Parathyroid adenoma (tissue), 2 donors: ENCODE results near the gene PON2.
"Not testable (repeated sequence)": the region's sequence is repeated elsewhere in the genome, so short reads cannot be mapped to it uniquely, and the experiment has no call there.

ENCODE experiments used
- H2AFZ ChIP-seq: fragments of 300-600 bp; sonication (generic); one replicate; pipeline ENCODE4 v1.7.0; 2017; ENCODE audit warnings: antibody characterized with exemption, mild to moderate bottlenecking
- H3K27ac ChIP-seq: fragments of 300-600 bp; sonication (generic); one replicate; pipeline ENCODE4 v1.7.0; 2017
- H3K27me3 ChIP-seq: fragments of 300-600 bp; sonication (generic); one replicate; pipeline ENCODE4 v1.7.0; 2017; ENCODE audit warnings: low read length; ENCODE audit not compliant: control insufficient read depth, insufficient read depth
- H3K36me3 ChIP-seq: fragments of 300-600 bp; sonication (generic); one replicate; pipeline ENCODE4 v1.7.0; 2017; ENCODE audit warnings: low read length; ENCODE audit not compliant: control insufficient read depth, insufficient read depth
- H3K4me1 ChIP-seq: fragments of 300-600 bp; sonication (generic); one replicate; pipeline ENCODE4 v1.7.0; 2017; ENCODE audit warnings: control low read depth
- H3K4me2 ChIP-seq: fragments of 300-600 bp; sonication (generic); one replicate; pipeline ENCODE4 v1.7.0; 2017; ENCODE audit warnings: low read length
- H3K4me3 ChIP-seq: fragments of 300-600 bp; sonication (generic); one replicate; pipeline ENCODE4 v1.7.0; 2017; ENCODE audit warnings: low read depth, low read length
- H3K79me2 ChIP-seq: fragments of 300-600 bp; sonication (generic); one replicate; pipeline ENCODE4 v1.7.0; 2017; ENCODE audit warnings: control low read depth
- H3K9ac ChIP-seq: fragments of 300-600 bp; sonication (generic); one replicate; pipeline ENCODE4 v1.7.0; 2017; ENCODE audit warnings: mild to moderate bottlenecking
- H3K9me3 ChIP-seq: fragments of 300-600 bp; sonication (generic); one replicate; pipeline ENCODE4 v1.7.0; 2017; ENCODE audit warnings: low read length; ENCODE audit not compliant: control insufficient read depth
- TF ChIP-seq, protein P1 (sequence below): fragments of 300-600 bp; sonication (generic); IDR thresholded peaks from one replicate; pipeline ENCODE4 v1.7.0; 2017; ENCODE audit warnings: antibody characterized with exemption, mild to moderate bottlenecking
- donor health status: primary hyperparathyroidism.

Gene PON2

DNA sequence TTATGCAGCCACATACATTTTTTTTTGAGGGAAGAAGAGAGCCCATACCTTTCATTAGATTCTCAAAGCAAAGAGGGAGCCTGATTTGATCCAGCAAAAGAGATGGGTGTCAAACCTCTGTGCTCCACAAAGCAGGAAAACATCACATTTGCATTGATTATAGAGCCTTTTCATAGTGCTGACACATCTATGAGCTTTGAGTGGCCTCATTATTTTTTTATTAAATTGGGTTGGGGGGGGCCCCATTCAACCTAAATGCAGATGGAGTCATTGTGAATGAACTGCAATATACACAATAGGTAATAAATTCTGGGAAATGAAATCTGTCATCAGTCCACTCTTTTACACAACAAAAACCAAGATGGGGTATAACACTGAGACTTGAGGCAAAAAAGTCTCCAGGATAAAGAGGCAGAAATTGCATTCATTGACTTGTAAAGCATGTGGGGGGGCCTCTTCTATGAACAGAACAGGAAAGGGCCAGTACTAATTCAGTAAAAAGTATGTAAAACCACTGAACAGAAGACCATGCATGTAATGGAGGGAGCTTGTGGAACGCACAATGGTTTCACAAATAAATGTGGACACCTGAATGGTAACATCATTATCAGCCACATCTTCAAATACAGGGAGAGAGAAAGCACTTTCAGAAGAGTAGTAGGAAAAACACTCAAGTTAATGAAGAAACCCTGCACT is 33.2 kb upstream of the PON2 start:
- Histone ChIP-seq H3K4me2 (no peak overlapping the region), H3K4me1 (no peaks in the 10 kb centered on the region), H3K27me3 (no peaks in the 10 kb centered on the region), H3K36me3 (no peaks in the 10 kb centered on the region), H3K9ac (no peak overlapping the region), H3K79me2 (no peaks in the 10 kb centered on the region), H3K9me3 (no peaks in the 10 kb centered on the region), H3K4me3 (no peak overlapping the region), H3K27ac (no peak overlapping the region), H2AFZ (no peak overlapping the region)
- TF ChIP-seq, protein P1, sequence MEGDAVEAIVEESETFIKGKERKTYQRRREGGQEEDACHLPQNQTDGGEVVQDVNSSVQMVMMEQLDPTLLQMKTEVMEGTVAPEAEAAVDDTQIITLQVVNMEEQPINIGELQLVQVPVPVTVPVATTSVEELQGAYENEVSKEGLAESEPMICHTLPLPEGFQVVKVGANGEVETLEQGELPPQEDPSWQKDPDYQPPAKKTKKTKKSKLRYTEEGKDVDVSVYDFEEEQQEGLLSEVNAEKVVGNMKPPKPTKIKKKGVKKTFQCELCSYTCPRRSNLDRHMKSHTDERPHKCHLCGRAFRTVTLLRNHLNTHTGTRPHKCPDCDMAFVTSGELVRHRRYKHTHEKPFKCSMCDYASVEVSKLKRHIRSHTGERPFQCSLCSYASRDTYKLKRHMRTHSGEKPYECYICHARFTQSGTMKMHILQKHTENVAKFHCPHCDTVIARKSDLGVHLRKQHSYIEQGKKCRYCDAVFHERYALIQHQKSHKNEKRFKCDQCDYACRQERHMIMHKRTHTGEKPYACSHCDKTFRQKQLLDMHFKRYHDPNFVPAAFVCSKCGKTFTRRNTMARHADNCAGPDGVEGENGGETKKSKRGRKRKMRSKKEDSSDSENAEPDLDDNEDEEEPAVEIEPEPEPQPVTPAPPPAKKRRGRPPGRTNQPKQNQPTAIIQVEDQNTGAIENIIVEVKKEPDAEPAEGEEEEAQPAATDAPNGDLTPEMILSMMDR: no peak

DNA sequence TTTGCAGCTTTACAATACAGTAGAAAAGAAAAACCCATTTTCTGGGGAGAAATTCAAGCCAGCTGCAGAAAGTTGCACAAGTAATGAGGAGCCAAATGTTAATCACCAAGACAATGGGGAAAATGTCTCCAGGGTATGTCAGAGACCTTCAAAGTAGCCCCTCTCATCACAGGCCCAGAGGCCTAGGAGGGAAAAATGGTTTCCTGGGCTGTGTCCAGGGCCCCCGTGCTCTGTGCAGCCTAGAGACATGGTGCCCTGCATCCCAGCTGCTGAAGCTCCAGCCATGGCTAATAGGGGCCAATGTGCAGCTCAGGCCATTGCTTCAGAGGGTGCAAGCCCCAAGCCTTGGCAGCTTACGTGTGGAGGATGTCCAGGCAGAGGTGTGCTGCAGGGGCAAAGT is 25.8 kb upstream of the PON2 start:
- not testable (repeated sequence) for H3K9me3 ChIP-seq, H3K27ac ChIP-seq, H3K4me1 ChIP-seq, H2AFZ ChIP-seq, H3K36me3 ChIP-seq, H3K79me2 ChIP-seq, H3K4me2 ChIP-seq, H3K4me3 ChIP-seq, H3K9ac ChIP-seq, H3K27me3 ChIP-seq

DNA sequence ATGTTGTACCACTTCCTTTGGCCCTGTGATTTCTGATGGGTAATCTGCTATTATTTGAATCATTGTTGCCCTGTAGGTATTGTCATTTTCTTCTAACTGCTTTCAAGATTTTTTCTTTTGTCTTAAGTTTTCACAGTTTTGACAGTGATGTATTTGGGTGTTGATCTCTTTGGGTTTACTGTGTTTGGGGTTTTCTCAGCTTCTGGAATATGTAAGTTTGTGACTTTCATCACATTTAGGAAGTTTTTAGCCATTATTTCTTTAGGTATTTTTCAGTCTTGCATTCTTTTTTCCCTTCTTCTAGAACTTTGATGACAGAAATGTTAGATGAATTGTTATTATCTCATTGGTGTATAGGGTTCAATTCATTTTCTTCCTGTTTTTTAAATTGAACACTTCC is 23.1 kb upstream of the PON2 start:
- no peaks in the 10 kb centered on the region for H3K9me3 ChIP-seq
- no peak overlapping the region for H2AFZ ChIP-seq
- no peak overlapping the region for H3K27ac ChIP-seq
- TF ChIP-seq, protein P1: no peak
- no peaks in the 10 kb centered on the region for H3K27me3 ChIP-seq
- H3K4me3 ChIP-seq: no peak overlapping the region
- no peaks in the 10 kb centered on the region for H3K36me3 ChIP-seq
- H3K4me1 ChIP-seq: no peaks in the 10 kb centered on the region
- H3K9ac ChIP-seq: no peak overlapping the region
- no peaks in the 10 kb centered on the region for H3K79me2 ChIP-seq
- no peak overlapping the region for H3K4me2 ChIP-seq

DNA sequence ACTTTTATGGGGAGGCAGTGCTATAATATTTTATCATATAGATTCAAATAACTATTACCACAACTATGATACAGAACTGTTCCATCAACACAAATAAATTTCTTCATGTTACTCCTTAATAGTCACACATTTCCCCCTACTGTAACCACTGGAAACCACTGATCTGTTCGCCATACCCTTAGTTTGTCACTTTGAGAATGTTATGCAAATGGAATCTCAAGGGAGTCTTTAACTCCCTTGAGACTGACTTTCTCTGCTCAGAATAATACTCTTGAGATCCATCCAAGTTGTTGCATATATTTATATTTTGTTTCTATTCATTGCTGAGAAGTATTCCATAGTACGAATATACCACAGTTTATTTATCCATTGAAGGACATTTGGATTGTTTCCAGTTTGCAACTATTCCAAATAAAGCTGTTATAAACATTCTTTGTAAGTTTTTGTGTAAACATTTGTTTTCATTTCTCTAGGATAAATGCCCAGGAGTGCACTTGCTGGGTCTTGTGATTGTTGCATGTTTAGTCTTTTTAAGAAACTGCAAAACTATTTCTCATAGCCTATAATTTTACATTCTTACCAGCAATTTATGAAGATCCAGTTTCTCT is 19.7 kb upstream of the PON2 start:
- TF ChIP-seq, protein P1: no peak
- H3K36me3 ChIP-seq: no peaks in the 10 kb centered on the region

DNA sequence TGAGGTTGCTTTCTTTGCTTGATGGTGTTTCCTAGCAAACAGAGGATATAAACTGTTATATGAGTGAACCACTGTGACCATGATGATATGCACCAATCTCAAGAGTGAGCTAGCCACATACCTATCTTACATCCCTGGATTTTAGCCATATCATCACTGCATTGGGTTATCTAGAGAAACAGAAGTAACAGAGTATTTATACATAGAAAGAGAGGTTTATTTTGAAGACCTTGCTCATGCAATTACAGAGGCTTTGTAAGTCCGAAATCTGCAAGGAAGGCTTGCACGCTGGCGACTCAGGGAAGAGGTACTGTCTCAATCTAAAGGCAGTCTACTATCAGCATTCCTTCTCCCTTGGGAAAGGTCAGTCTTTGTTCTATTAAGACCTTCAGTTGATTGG is 11.8 kb upstream of the PON2 start:
- Histone ChIP-seq H3K9me3 (no peaks in the 10 kb centered on the region), H3K27ac (no peak overlapping the region), H3K4me3 (no peak overlapping the region), H3K27me3 (no peaks in the 10 kb centered on the region), H3K4me1 (no peaks in the 10 kb centered on the region), H3K9ac (no peak overlapping the region), H3K4me2 (no peak overlapping the region), H3K79me2 (no peaks in the 10 kb centered on the region), H2AFZ (no peak overlapping the region), H3K36me3 (no peaks in the 10 kb centered on the region)
- TF ChIP-seq, protein P1: no peak

More for the DNA sequence above, 19.7 kb upstream of the PON2 start:
- Histone ChIP-seq H2AFZ (no peak overlapping the region), H3K79me2 (no peaks in the 10 kb centered on the region), H3K9ac (no peak overlapping the region), H3K27me3 (no peaks in the 10 kb centered on the region), H3K9me3 (no peaks in the 10 kb centered on the region), H3K4me1 (no peaks in the 10 kb centered on the region), H3K4me2 (no peak overlapping the region), H3K27ac (no peak overlapping the region), H3K4me3 (no peak overlapping the region)
